Gastrocnemius medialis (tissue), 4 donors: ENCODE measurements around the gene MPIG6B. TPM values are rescaled to one million over a fixed set of nuclear protein-coding genes. Genes with fewer than 3 reads are reported as not detected.
"Not testable (repeated sequence)": the region's sequence is repeated elsewhere in the genome, so short reads cannot be mapped to it uniquely, and the experiment has no call there.

Experiments used
- ATAC-seq, 2 donors: fragments of 150-250 bp; one replicate each; pipeline ENCODE4 v1.9.1; 2016
- DNase-seq, 2 donors: peaks; one replicate each; pipeline ENCODE4 v3.0.0-alpha.2; 2019
- H3K27ac ChIP-seq, 4 donors: fragments of 200-600 bp; sonication (generic); 1 replicate in 1 of 4; 2 replicates in 3 of 4; pipeline ENCODE4 v1.5.1; 2016 to 2018; ENCODE audit warnings: mild to moderate bottlenecking in 2 of 4, moderate library complexity in 1 of 4
- H3K27me3 ChIP-seq, 3 donors: fragments of 200-600 bp; sonication (generic) in 2 of 3; 1 replicate in 1 of 3; 2 replicates in 2 of 3; pipeline versions ENCODE4 v1.5.1 to v1.6.0; 2016 to 2019; ENCODE audit warnings: mild to moderate bottlenecking in 1 of 3, moderate library complexity in 1 of 3
- H3K36me3 ChIP-seq, 2 donors: fragments of 200-600 bp; sonication (generic) in 1 of 2; one replicate each; pipeline ENCODE4 v1.5.1; 2017 to 2018
- H3K4me1 ChIP-seq, 2 donors: fragments of 200-600 bp; sonication (generic) in 1 of 2; one replicate each; pipeline ENCODE4 v1.5.1; 2016 to 2017; ENCODE audit warnings: mild to moderate bottlenecking in 2 of 2
- H3K4me3 ChIP-seq, 4 donors: fragments of 200-600 bp; sonication (generic) in 3 of 4; 1 replicate in 1 of 4; 2 replicates in 3 of 4; pipeline ENCODE4 v1.5.1; 2016 to 2019; ENCODE audit warnings: mild to moderate bottlenecking in 2 of 4
- H3K9me3 ChIP-seq, 3 donors: fragments of 200-600 bp; sonication (generic) in 2 of 3; 1 replicate in 1 of 3; 2 replicates in 2 of 3; pipeline ENCODE4 v1.5.1; 2016 to 2019
- POLR2A ChIP-seq, 2 donors: fragments of 450-650 bp; IDR thresholded peaks; one replicate each; pipeline ENCODE4 v1.6.1; 2017; ENCODE audit warnings: antibody characterized with exemption in 2 of 2, mild to moderate bottlenecking in 2 of 2, moderate library complexity in 2 of 2
- in situ Hi-C, 4 donors: fragments of 200-750 bp; cut with MboI; loops; one replicate each; pipeline versions ENCODE4 v1.15.0 to v1.8.0; 2017; ENCODE audit warnings: low sequenced_read_pairs in 4 of 4
- intact Hi-C: fragments of 100-400 bp; cut with DNase I; formaldehyde crosslinking; loops from one replicate; pipeline ENCODE4 v1.15.1; 2023; ENCODE audit warnings: low total_unique reads
- total RNA-seq, 4 donors: library from RNA; depleted of rRNA; stranded (reverse); fragments of >200 nt; gene quantifications; one replicate each; pipeline versions ENCODE4 v1.1.0 to v1.2.3, GENCODE V29; 2016
- TF ChIP-seq, protein P1 (sequence below), 5 experiments: fragments of 450-650 bp in 3 of 5; fragments of 200-600 bp in 2 of 5; sonication (generic) in 2 of 5; IDR thresholded peaks in 4 of 5; conservative IDR thresholded peaks in 1 of 5; 1 replicate in 4 of 5; 2 replicates in 1 of 5; pipeline ENCODE4 v1.5.1; 2016 to 2019; ENCODE audit warnings: antibody characterized with exemption in 5 of 5, mild to moderate bottlenecking in 3 of 5, moderate library complexity in 3 of 5

The MPIG6B gene
- total RNA-seq, 4 donors from 2014 or later: not detected

DNA sequence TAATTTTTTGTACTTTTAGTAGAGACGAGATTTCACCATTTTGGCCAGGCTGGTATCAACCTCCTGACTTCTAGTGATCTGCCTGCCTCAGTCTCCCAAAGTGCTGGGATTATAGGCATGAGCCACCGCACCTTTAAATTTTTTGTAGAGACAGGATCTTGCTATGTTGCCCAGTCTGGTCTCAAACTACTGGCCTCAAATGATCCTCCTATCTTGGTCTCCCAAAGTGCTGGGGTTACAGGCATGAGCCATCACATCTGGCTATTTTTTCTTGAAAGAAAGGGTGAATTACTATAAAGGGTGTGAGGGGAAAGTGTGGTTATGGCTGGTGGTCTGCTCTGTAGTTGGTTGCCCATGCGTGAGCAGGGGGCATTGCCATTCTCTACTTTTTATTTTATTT is 14.9 kb upstream of the MPIG6B start:
- in situ Hi-C loops: no loop called here
- ATAC-seq (no peak), DNase-seq (no peak)
- Histone ChIP-seq H3K36me3 (no peaks in the 10 kb centered on the region), H3K4me3 (no peak overlapping the region), H3K27me3 (no peaks in the 10 kb centered on the region), H3K9me3 (no peaks in the 10 kb centered on the region), H3K27ac (no peak overlapping the region), H3K4me1 (peaks cover 3% of the 10 kb centered on the region in 2 donors)
- intact Hi-C loops: no loop called here
- TF ChIP-seq, protein P1, sequence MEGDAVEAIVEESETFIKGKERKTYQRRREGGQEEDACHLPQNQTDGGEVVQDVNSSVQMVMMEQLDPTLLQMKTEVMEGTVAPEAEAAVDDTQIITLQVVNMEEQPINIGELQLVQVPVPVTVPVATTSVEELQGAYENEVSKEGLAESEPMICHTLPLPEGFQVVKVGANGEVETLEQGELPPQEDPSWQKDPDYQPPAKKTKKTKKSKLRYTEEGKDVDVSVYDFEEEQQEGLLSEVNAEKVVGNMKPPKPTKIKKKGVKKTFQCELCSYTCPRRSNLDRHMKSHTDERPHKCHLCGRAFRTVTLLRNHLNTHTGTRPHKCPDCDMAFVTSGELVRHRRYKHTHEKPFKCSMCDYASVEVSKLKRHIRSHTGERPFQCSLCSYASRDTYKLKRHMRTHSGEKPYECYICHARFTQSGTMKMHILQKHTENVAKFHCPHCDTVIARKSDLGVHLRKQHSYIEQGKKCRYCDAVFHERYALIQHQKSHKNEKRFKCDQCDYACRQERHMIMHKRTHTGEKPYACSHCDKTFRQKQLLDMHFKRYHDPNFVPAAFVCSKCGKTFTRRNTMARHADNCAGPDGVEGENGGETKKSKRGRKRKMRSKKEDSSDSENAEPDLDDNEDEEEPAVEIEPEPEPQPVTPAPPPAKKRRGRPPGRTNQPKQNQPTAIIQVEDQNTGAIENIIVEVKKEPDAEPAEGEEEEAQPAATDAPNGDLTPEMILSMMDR (IDR thresholded peaks at IDR 0.05 in 4 of 5, conservative IDR thresholded peaks at IDR 0.05 in 1 of 5): no peak
- no peak for TF ChIP-seq POLR2A (IDR thresholded peaks at IDR 0.05)

DNA sequence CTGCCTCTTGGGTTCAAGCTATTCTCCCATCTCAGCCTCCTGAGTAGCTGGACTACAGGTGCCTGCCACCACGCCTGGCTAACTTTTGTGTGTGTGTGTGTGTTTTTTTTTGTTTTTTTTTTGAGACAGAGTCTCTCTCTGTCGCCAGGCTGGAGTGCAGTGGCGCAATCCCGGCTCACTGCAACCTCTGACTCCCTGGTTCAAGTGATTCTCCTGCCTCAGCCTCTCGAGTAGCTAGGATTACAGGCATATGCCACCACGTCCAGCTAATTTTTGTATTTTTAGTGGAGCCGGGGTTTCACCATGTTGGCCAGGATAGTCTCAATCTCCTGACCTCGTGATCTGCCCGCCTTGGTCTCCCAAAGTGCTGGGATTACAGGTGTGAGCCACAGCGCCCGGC is 14.0 kb upstream of the MPIG6B start:
- H3K36me3 ChIP-seq, ATAC-seq, H3K27me3 ChIP-seq, H3K27ac ChIP-seq, H3K4me1 ChIP-seq, in situ Hi-C loops, H3K9me3 ChIP-seq, H3K4me3 ChIP-seq, DNase-seq, intact Hi-C loops: not testable (repeated sequence)

DNA sequence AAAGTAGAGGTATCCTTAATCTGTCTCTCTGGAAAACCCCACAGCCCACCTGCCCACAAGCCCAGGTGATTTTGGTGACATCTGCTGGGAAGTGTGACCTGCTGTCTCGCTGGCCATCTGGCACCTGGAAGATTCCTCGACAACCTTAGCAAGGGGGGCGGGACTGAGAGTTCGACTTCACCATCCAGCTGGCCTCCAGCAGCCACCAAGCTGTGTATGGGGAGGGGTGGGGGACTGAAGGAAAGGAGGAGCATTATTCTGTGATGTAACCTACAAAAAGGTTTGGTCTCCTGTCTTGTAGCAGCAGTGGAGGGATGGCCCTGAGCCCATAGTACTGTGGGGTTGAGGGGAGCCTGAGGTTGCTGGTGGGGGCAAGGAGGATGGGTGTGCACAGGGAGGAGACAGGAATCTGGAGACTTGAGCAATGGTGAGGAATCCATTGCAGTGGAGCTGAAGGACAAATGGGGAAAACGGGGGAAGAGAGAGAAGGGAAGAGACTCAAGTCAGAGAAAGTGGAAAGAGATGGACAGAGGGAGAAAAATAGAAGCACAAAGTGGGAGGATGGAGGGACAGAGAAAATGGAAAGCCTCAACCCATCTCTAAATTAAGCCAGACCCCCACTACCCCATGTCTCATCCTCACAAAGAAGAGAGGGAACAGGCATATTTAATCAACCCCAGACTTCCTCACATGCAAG is 12.5 kb upstream of the MPIG6B start:
- H3K27ac ChIP-seq: no peak overlapping the region
- no peaks in the 10 kb centered on the region for H3K36me3 ChIP-seq
- no peaks in the 10 kb centered on the region for H3K4me1 ChIP-seq
- no peaks in the 10 kb centered on the region for H3K27me3 ChIP-seq
- no peak for TF ChIP-seq POLR2A (IDR thresholded peaks at IDR 0.05)
- TF ChIP-seq, protein P1 (IDR thresholded peaks at IDR 0.05 in 4 of 5, conservative IDR thresholded peaks at IDR 0.05 in 1 of 5): no peak
- ATAC-seq (no peak), DNase-seq (no peak)
- no peak overlapping the region for H3K4me3 ChIP-seq
- in situ Hi-C loops: no loop called here
- no peaks in the 10 kb centered on the region for H3K9me3 ChIP-seq
- intact Hi-C loops: no loop called here

DNA sequence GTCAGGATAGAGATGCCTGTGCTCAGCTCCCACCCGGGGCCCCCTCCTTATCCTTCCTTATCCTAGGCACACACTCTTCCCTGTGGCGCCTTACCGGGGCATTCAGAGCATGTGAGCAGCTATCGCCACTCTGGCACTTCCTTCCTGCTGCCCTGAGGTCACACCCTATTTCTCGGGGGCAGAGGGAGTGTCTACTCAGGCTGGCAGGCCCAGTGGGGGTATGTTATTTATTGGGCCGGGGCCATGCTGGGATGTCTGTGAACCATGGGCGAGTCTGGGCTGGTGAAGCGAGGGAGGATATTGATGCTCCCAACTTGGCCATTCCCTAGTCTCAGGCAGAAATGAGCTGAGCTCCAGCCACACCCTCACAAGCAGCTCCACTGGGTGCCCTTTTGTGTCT is 11.9 kb upstream of the MPIG6B start:
- intact Hi-C loops: no loop called here
- no peaks in the 10 kb centered on the region for H3K4me1 ChIP-seq
- no peak overlapping the region for H3K4me3 ChIP-seq
- TF ChIP-seq POLR2A (IDR thresholded peaks at IDR 0.05): no peak
- TF ChIP-seq, protein P1 (IDR thresholded peaks at IDR 0.05 in 4 of 5, conservative IDR thresholded peaks at IDR 0.05 in 1 of 5): no peak
- in situ Hi-C loops: no loop called here
- H3K27ac ChIP-seq: no peak overlapping the region
- no peaks in the 10 kb centered on the region for H3K36me3 ChIP-seq
- H3K9me3 ChIP-seq: no peaks in the 10 kb centered on the region
- ATAC-seq: no peak
- no peak for DNase-seq
- H3K27me3 ChIP-seq: no peaks in the 10 kb centered on the region

GRCh38 chr6:31712296-31712695 is 10.9 kb upstream of the MPIG6B start:
- TF ChIP-seq POLR2A (IDR thresholded peaks at IDR 0.05): no peak
- TF ChIP-seq, protein P1 (IDR thresholded peaks at IDR 0.05 in 4 of 5, conservative IDR thresholded peaks at IDR 0.05 in 1 of 5): no peak
- Histone ChIP-seq H3K9me3 (no peaks in the 10 kb centered on the region), H3K4me3 (no peak overlapping the region), H3K27ac (no peak overlapping the region), H3K27me3 (no peaks in the 10 kb centered on the region), H3K4me1 (no peaks in the 10 kb centered on the region), H3K36me3 (no peaks in the 10 kb centered on the region)
- no peak for ATAC-seq
- no peak for DNase-seq
- in situ Hi-C loops: no loop called here
- intact Hi-C loops: no loop called here
